ENCODE results near the gene CGA. TPM values are rescaled to one million over a fixed set of nuclear protein-coding genes. Genes with fewer than 3 reads are reported as not detected.

CGA gene
- total and polyA plus RNA-seq, 12 donors: 0.23 to 1.0 (median 0.59) TPM; not detected in 8

GRCh38 chr6:87104667-87105066 is 9.8 kb upstream of the CGA start:
- no peak overlapping the region for H3K4me3 ChIP-seq
- 67 to 82% methylated on average over 4 of the region's 4 CpGs for WGBS, 2 donors
- no peak for DNase-seq
- ATAC-seq: no peak
- no peak for TF ChIP-seq CTCF (IDR thresholded peaks at IDR 0.05)
- H3K36me3 ChIP-seq: no peaks in the 10 kb centered on the region
- no peak overlapping the region for H3K27ac ChIP-seq
- intact Hi-C loops (cut with DNase I): no loop called here
- no peaks in the 10 kb centered on the region for H3K4me1 ChIP-seq
- peaks cover 0 to 2% (median 0%) of the 10 kb centered on the region in 7 donors for H3K27me3 ChIP-seq
- H3K9me3 ChIP-seq: no peaks in the 10 kb centered on the region

GRCh38 chr6:87103977-87104601 is 9.2 kb upstream of the CGA start:
- no peak for DNase-seq
- 88 to 91% methylated on average over 4 of the region's 4 CpGs for WGBS, 2 donors
- no peak for ATAC-seq
- no peak for TF ChIP-seq CTCF (IDR thresholded peaks at IDR 0.05)
- H3K4me1 ChIP-seq: no peaks in the 10 kb centered on the region
- H3K9me3 ChIP-seq: no peaks in the 10 kb centered on the region
- no peak overlapping the region for H3K4me3 ChIP-seq
- no peaks in the 10 kb centered on the region for H3K36me3 ChIP-seq
- H3K27me3 ChIP-seq: no peaks in the 10 kb centered on the region
- intact Hi-C loops (cut with DNase I): no loop called here
- no peak overlapping the region for H3K27ac ChIP-seq

GRCh38 chr6:87102151-87102621 is 7.3 kb upstream of the CGA start:
- peak overlapping the region in 3 of 10 donors; percentile 38 to 49 (median 45) for H3K27ac ChIP-seq

GRCh38 chr6:87101067-87101466 is 6.2 kb upstream of the CGA start:
- no peak for TF ChIP-seq CTCF (IDR thresholded peaks at IDR 0.05)
- Histone ChIP-seq H3K4me1 (no peaks in the 10 kb centered on the region), H3K36me3 (no peaks in the 10 kb centered on the region), H3K9me3 (no peaks in the 10 kb centered on the region), H3K27ac (no peak overlapping the region), H3K27me3 (peaks cover 0 to 7% (median 5%) of the 10 kb centered on the region in 7 donors), H3K4me3 (no peak overlapping the region)
- 76 to 80% methylated on average over 2 of the region's 2 CpGs for WGBS, 2 donors
- ATAC-seq (no peak), DNase-seq (no peak)
- intact Hi-C loops (cut with DNase I): no loop called here

More at GRCh38 chr6:87102151-87102621, 7.3 kb upstream of the CGA start:
- intact Hi-C loops (cut with DNase I): no loop called here
- Histone ChIP-seq H3K27me3 (peaks cover 0 to 5% (median 0%) of the 10 kb centered on the region in 7 donors), H3K36me3 (no peaks in the 10 kb centered on the region), H3K4me1 (no peaks in the 10 kb centered on the region), H3K9me3 (no peaks in the 10 kb centered on the region), H3K4me3 (no peak overlapping the region)
- 0% methylated on average over 1 of the region's 1 CpG for WGBS, 2 donors
- TF ChIP-seq CTCF (IDR thresholded peaks at IDR 0.05): no peak
- DNase-seq (peak in 1 of 2 donors; percentile 40), ATAC-seq (peak; percentile 79 to 98 (median 90))
